Mucosa of stomach (tissue), 1 donor: ENCODE results near the gene PLD2.

ENCODE experiments used
- H3K27me3 ChIP-seq: one replicate; pipeline ENCODE4 v1.7.0; 2013; ENCODE audit warnings: mild to moderate bottlenecking, low read length; ENCODE audit not compliant: control insufficient read depth, insufficient read depth
- H3K36me3 ChIP-seq: one replicate; pipeline ENCODE4 v1.7.0; 2013; ENCODE audit warnings: low read length; ENCODE audit not compliant: control insufficient read depth, insufficient read depth
- H3K4me1 ChIP-seq: one replicate; pipeline ENCODE4 v1.7.0; 2013; ENCODE audit warnings: mild to moderate bottlenecking, low read length; ENCODE audit not compliant: control insufficient read depth, insufficient read depth
- H3K4me3 ChIP-seq: one replicate; pipeline ENCODE4 v1.7.0; 2013; ENCODE audit warnings: low read length
- H3K9ac ChIP-seq: one replicate; pipeline ENCODE4 v1.7.0; 2013; ENCODE audit warnings: mild to moderate bottlenecking, low read length, moderate library complexity
- H3K9me3 ChIP-seq: one replicate; pipeline ENCODE4 v1.7.0; 2013; ENCODE audit warnings: mild to moderate bottlenecking, low read length, moderate library complexity; ENCODE audit not compliant: control insufficient read depth
- donor health status: Pancreatic carcinoma.

PLD2 gene

DNA sequence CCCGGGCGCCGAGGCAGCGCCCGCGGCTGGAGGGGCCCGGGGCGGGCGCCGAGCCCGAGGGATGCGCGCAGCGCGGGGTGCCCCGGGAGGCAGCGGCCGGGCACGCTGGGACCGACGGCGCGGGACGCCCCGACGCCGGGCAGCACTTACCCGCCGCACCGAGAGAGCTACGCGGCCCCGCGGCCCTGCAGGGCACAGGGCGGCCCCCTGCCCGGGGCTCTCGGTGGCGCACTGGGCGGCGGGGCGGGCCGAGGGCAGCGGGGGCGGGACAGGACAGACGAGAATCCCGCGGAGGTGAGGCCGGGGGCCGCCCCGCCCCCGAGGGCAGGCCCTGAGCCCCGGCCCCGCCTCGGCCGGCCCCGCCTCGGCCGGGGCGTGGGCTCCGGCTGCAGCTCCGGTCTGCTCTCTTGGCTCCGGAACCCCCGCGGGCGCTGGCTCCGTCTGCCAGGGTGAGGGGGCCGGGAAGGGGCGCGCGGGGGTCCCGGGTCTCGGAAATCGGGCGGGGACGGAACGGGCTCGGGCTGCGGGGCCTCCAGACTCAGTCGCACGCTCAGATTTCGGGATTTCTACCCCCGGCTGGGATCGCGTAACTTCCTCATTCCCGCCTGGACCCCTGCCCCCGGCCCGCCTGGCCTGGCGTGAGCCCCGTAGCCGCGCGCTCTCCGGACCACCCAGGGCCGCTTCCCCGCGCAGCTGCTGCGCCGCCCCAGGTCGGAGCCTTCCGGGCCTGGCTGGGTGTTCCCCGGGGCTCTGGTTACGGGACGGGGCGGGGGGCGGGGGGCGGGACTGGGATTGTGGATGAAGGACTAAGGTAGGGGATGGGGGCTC lies at the start of gene PLD2:
TSS of gene PLD2 (plus strand) at position 376 of the 828 bp plus-strand sequence. CDS start 621 bp downstream, outside the sequence.
- no peaks in the 10 kb centered on the region for H3K36me3 ChIP-seq
- peak within 1 kb of the TSS; percentile 71 for H3K9ac ChIP-seq
- peak within 1 kb of the TSS; percentile 31 for H3K4me3 ChIP-seq
- H3K9me3 ChIP-seq, result no peaks in the 10 kb centered on the region
- H3K4me1 ChIP-seq, result peaks cover 9% of the 10 kb centered on the region
- no peaks in the 10 kb centered on the region for H3K27me3 ChIP-seq

DNA sequence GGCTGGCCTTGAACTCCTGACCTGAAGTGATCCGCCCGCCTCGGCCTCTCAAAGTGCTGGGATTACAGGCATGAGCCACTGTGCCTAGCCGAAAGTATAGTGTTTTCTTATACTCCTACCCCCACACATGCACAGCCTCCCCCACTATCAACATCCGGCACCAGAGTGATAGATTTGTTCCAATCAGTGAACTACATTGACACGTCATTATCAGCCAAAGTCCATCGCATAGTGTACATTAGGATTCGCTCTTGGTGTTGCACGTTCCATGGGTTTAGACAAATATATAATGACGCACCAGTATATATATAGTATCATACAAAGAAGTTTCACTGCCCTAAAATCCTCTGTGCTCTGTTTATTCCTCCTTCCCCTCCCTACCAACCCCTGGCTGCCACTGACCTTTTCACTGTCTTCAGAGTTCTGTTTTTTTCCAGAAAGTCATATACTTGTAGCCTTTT lies 47.1 kb upstream of the PLD2 start:
- Histone ChIP-seq H3K4me1 (no peaks in the 10 kb centered on the region), H3K9ac (no peak overlapping the region), H3K4me3 (no peak overlapping the region), H3K9me3 (no peaks in the 10 kb centered on the region), H3K36me3 (no peaks in the 10 kb centered on the region), H3K27me3 (no peaks in the 10 kb centered on the region)

DNA sequence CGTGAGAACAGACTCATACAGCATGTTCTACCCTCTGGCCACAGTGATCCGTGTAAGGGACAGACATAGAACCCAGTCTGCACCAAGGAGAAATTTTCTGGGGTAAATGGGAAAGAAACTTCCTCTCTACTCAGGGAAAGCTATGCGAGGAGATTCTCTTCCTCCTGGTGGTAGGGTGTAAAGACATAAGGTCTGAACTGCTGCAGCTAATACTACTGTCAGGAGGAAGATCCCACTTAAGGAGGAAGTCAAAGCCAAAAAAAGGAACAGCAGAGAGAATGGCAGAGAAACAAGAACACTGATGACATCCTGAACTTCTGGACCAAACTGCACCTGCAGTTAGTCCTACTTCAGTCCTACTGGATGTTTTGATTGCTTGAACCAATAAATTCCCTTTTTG lies 42.4 kb upstream of the PLD2 start:
- no peak overlapping the region for H3K4me3 ChIP-seq
- H3K36me3 ChIP-seq, result no peaks in the 10 kb centered on the region
- H3K9ac ChIP-seq, result no peak overlapping the region
- H3K27me3 ChIP-seq, result no peaks in the 10 kb centered on the region
- no peaks in the 10 kb centered on the region for H3K9me3 ChIP-seq
- H3K4me1 ChIP-seq, result peaks cover 6% of the 10 kb centered on the region

DNA sequence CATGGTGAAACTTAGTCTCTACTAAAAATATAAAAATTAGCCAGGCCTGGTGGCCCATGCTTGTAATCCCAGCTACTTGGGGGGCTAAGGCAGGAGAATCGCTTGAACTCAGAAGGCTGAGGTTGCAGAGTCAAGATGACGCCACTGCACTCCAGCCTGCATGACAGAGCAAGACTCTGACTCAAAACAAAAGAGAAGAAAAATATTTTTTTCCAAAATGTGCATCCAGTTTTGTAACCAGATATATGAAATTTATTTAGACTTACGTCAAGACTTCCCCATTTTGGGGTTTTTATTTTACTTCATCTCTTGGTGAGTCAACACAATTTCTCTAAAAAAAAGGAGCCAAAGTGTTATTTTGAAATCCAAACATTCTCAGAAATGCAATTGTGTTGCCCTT lies 40.8 kb upstream of the PLD2 start:
- no peaks in the 10 kb centered on the region for H3K36me3 ChIP-seq
- peaks cover 21% of the 10 kb centered on the region for H3K4me1 ChIP-seq
- H3K27me3 ChIP-seq, result no peaks in the 10 kb centered on the region
- H3K9ac ChIP-seq, result no peak overlapping the region
- no peak overlapping the region for H3K4me3 ChIP-seq
- no peaks in the 10 kb centered on the region for H3K9me3 ChIP-seq

GRCh38 chr17:4766723-4767122 lies 40.2 kb upstream of the PLD2 start:
- no peaks in the 10 kb centered on the region for H3K9me3 ChIP-seq
- no peak overlapping the region for H3K9ac ChIP-seq
- no peaks in the 10 kb centered on the region for H3K36me3 ChIP-seq
- H3K4me1 ChIP-seq, result peaks cover 26% of the 10 kb centered on the region
- H3K27me3 ChIP-seq, result no peaks in the 10 kb centered on the region
- no peak overlapping the region for H3K4me3 ChIP-seq

DNA sequence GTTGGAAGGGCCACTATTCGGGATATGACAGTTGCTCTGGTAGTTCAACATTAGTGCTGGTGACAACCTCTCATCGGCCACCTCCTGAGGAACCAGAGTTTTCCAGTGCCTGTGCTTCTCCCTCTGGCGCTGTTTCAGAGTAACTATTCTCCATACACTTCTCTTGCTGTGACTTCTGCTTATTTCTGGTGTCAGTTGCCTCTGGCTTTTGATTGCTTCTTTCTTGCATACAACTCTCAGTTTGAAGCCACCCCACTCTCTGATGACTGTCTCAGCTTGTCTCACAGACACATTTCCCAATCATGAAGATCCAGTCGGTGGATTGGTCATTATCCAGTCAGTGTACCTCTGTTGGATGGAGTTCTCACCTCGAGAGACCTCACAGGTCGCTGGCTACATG lies 38.7 kb upstream of the PLD2 start:
- Histone ChIP-seq H3K4me3 (no peak overlapping the region), H3K9me3 (no peaks in the 10 kb centered on the region), H3K4me1 (peaks cover 38% of the 10 kb centered on the region), H3K27me3 (no peaks in the 10 kb centered on the region), H3K9ac (no peak overlapping the region), H3K36me3 (no peaks in the 10 kb centered on the region)

GRCh38 chr17:4769628-4770027 lies 37.3 kb upstream of the PLD2 start:
- Histone ChIP-seq H3K36me3 (no peaks in the 10 kb centered on the region), H3K9ac (no peak overlapping the region), H3K4me3 (no peak overlapping the region), H3K4me1 (peaks cover 43% of the 10 kb centered on the region), H3K27me3 (no peaks in the 10 kb centered on the region), H3K9me3 (no peaks in the 10 kb centered on the region)

GRCh38 chr17:4771519-4772234 lies 35.3 kb upstream of the PLD2 start, which contains the start of gene TM4SF5:
TM4SF5 (plus strand) TSS chr17:4771886; CDS start chr17:4771923, 37 bp downstream.
- H3K9me3 ChIP-seq, result no peaks in the 10 kb centered on the region
- peak within 1 kb of the TSS; percentile 84 for H3K9ac ChIP-seq
- H3K36me3 ChIP-seq, result no peaks in the 10 kb centered on the region
- peak within 1 kb of the TSS; percentile 34 for H3K4me3 ChIP-seq
- H3K27me3 ChIP-seq, result no peaks in the 10 kb centered on the region
- peaks cover 43% of the 10 kb centered on the region for H3K4me1 ChIP-seq

GRCh38 chr17:4772235-4772613 lies 34.7 kb upstream of the PLD2 start:
- Histone ChIP-seq H3K36me3 (no peaks in the 10 kb centered on the region), H3K4me3 (peak overlapping the region; percentile 34), H3K4me1 (peaks cover 43% of the 10 kb centered on the region), H3K9me3 (no peaks in the 10 kb centered on the region), H3K27me3 (no peaks in the 10 kb centered on the region), H3K9ac (peak overlapping the region; percentile 84)

- H3K9ac ChIP-seq, result no peak overlapping the region
- H3K27me3 ChIP-seq, result no peaks in the 10 kb centered on the region
Observed at GRCh38 chr17:4777969-4778760, 28.8 kb upstream of the PLD2 start.

GRCh38 chr17:4780325-4780955 lies 26.5 kb upstream of the PLD2 start:
- H3K4me1 ChIP-seq, result peaks cover under 1% of the 10 kb centered on the region
- H3K36me3 ChIP-seq, result no peaks in the 10 kb centered on the region
- H3K4me3 ChIP-seq, result no peak overlapping the region
- no peak overlapping the region for H3K9ac ChIP-seq
- H3K9me3 ChIP-seq, result no peaks in the 10 kb centered on the region
- no peaks in the 10 kb centered on the region for H3K27me3 ChIP-seq

More at GRCh38 chr17:4777969-4778760, 28.8 kb upstream of the PLD2 start:
- no peaks in the 10 kb centered on the region for H3K36me3 ChIP-seq
- H3K9me3 ChIP-seq, result no peaks in the 10 kb centered on the region
- no peak overlapping the region for H3K4me3 ChIP-seq
- H3K4me1 ChIP-seq, result peaks cover 6% of the 10 kb centered on the region
